ENCODE data around the gene PBX3. TPM values are rescaled to one million over a fixed set of nuclear protein-coding genes. Genes with fewer than 3 reads are reported as not detected.
A peak's percentile ranks its signal among the peaks of the same experiment; 100 is the strongest.

The PBX3 gene
- total and polyA plus RNA-seq, 2 experiments from 2014 or later, result 133 to 134 TPM

GRCh38 chr9:125787715-125788114 is 40.5 kb downstream of the PBX3 start:
- no peak for DNase-seq (ENCODE audit: low read depth in 1 of 2, low spot score in 1 of 2)
- no peaks in the 10 kb centered on the region for H3K9me3 ChIP-seq (ENCODE audit: low read depth)
- peaks cover 17% of the 10 kb centered on the region for H3K4me1 ChIP-seq (ENCODE audit: low read depth)
- TF ChIP-seq CTCF (IDR thresholded peaks at IDR 0.05; ENCODE audit: low read depth, low read length), result no peak
- no peaks in the 10 kb centered on the region for H3K36me3 ChIP-seq
- H3K4me3 ChIP-seq, result no peak overlapping the region
- peak overlapping the region; percentile 20 for H3K27ac ChIP-seq
- H3K27me3 ChIP-seq, result no peaks in the 10 kb centered on the region

GRCh38 chr9:125789196-125789595 is 42.0 kb downstream of the PBX3 start:
- DNase-seq (ENCODE audit: low read depth in 1 of 2, low spot score in 1 of 2), result no peak
- H3K36me3 ChIP-seq, result no peaks in the 10 kb centered on the region

GRCh38 chr9:125794708-125795107 is 47.5 kb downstream of the PBX3 start:
- Histone ChIP-seq H3K27me3 (no peaks in the 10 kb centered on the region), H3K9me3 (ENCODE audit: low read depth) (no peaks in the 10 kb centered on the region), H3K36me3 (no peaks in the 10 kb centered on the region), H3K4me1 (ENCODE audit: low read depth) (no peaks in the 10 kb centered on the region), H3K4me3 (no peak overlapping the region), H3K27ac (no peak overlapping the region)
- TF ChIP-seq CTCF (IDR thresholded peaks at IDR 0.05; ENCODE audit: low read depth, low read length), result no peak
- DNase-seq (ENCODE audit: low read depth in 1 of 2, low spot score in 1 of 2), result no peak

More at GRCh38 chr9:125789196-125789595, 42.0 kb downstream of the PBX3 start:
- Histone ChIP-seq H3K27me3 (no peaks in the 10 kb centered on the region), H3K4me3 (no peak overlapping the region), H3K4me1 (ENCODE audit: low read depth) (peaks cover 17% of the 10 kb centered on the region), H3K27ac (peak overlapping the region; percentile 7), H3K9me3 (ENCODE audit: low read depth) (no peaks in the 10 kb centered on the region)
- no peak for TF ChIP-seq CTCF (IDR thresholded peaks at IDR 0.05; ENCODE audit: low read depth, low read length)

- no peaks in the 10 kb centered on the region for H3K9me3 ChIP-seq (ENCODE audit: low read depth)
- H3K36me3 ChIP-seq, result no peaks in the 10 kb centered on the region
- no peak overlapping the region for H3K4me3 ChIP-seq
- H3K27me3 ChIP-seq, result no peaks in the 10 kb centered on the region
- no peak for TF ChIP-seq CTCF (IDR thresholded peaks at IDR 0.05; ENCODE audit: low read depth, low read length)
- no peak for DNase-seq (ENCODE audit: low read depth in 1 of 2, low spot score in 1 of 2)
- no peak overlapping the region for H3K27ac ChIP-seq
- H3K4me1 ChIP-seq (ENCODE audit: low read depth), result no peaks in the 10 kb centered on the region
Observed at GRCh38 chr9:125795970-125796596, 48.9 kb downstream of the PBX3 start.

GRCh38 chr9:125797930-125798329 is 50.8 kb downstream of the PBX3 start:
- Histone ChIP-seq H3K36me3 (no peaks in the 10 kb centered on the region), H3K27ac (no peak overlapping the region), H3K4me3 (no peak overlapping the region), H3K4me1 (ENCODE audit: low read depth) (no peaks in the 10 kb centered on the region), H3K27me3 (no peaks in the 10 kb centered on the region), H3K9me3 (ENCODE audit: low read depth) (no peaks in the 10 kb centered on the region)
- peak in 1 of 2 donors; percentile 20 for DNase-seq (ENCODE audit: low read depth in 1 of 2, low spot score in 1 of 2)
- no peak for TF ChIP-seq CTCF (IDR thresholded peaks at IDR 0.05; ENCODE audit: low read depth, low read length)
